GM18858 (cell line): ENCODE measurements around the gene ZFAND3.
"Not testable (repeated sequence)": the region's sequence is repeated elsewhere in the genome, so short reads cannot be mapped to it uniquely, and the experiment has no call there.

Experiments
- ATAC-seq: cut with Tn5 transposase; IDR thresholded peaks from one replicate; pipeline ENCODE4 v1.9.1; 2021; ENCODE audit not compliant: unreplicated experiment

The ZFAND3 gene

DNA sequence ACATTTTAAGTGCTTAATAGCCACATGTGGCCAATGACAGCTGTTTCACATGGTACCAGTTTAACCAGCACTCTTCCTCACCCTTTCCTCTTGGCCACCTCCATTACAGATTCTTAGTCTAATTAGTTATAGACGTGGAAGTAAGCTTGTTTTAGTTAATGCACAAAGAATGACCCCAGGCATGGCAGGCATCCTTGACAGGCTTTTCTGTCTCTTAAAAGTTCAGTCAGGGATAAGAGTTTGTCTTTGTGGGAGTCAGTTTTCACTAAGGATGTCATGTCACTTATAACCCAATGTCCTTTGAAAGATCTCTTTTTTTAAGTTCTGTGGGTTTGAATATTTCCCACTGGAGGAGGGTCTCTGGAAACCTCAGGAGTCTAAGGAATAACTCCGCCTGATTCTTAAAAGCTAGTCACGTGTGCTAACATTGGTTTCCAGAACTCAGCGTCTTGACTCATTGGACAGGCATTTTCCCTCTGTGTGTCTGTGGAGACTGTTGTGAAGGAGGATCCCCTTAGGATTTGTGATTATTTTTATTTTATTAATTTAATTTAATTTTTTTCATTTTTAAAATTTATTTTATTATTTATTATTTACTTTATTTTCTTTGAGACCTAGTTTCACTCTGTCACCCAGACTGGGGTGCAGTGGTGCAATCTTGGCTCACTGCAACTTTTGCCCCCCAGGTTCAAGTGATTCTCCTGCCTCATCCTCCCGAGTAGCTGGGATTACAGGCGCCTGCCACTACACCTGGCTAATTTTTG, 171.4 kb downstream of the ZFAND3 start:
- ATAC-seq = no peak

DNA sequence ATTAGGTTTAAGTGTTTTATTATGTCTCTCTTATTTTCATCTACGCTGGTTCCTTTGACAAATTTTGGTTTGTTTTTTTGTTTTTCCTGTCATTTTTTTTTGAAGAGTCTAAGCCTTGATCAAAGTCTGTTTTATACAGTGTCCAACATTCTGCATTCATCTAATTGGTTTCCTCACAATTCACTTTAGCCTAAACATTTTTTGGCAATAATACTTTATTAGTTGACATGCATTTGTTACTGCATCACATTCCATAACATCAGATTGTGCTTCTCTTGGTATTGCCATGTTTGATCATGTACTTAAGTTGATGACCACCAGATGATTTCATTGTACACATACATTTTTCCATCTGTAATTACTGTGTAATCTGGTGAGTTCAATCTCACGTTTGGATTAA, 173.2 kb downstream of the ZFAND3 start:
- ATAC-seq = no peak

DNA sequence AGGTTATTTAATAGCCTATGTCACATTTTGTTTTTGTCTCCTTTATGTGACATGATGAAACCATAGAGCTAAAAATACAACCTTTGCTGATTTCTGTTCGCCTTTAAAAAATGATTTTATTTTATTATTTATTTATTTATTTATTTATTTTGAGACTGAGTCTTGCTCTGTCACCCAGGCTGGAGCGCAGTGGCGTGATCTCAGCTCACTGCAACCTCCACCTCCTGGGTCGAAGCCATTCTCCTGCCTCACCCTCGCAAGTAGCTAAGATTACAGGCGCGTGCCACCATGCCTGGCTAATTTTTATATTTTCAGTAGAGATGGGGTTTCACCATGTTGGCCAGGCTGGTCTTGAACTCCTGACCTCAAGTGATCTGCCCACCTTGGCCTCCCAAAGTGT, 173.7 kb downstream of the ZFAND3 start:
- ATAC-seq = not testable (repeated sequence)

DNA sequence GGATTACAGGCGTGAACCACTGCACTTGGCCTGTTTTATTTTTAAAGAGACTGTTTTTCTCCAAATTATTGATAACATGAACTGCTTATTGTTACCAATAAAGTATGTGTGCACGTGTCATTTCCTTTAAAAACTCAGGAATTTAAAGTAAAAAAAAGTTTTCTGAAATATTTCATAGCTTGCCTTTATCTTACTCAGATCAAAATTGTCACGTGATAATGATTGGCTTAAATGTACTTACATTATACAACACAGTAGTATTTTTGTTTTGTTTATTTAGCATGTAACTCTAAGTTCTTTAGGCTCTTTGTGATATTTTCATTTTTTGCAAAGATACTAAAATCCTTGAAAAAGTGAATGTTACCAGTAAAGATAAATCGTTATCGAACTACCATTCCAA, 174.1 kb downstream of the ZFAND3 start:
- no peak for ATAC-seq

DNA sequence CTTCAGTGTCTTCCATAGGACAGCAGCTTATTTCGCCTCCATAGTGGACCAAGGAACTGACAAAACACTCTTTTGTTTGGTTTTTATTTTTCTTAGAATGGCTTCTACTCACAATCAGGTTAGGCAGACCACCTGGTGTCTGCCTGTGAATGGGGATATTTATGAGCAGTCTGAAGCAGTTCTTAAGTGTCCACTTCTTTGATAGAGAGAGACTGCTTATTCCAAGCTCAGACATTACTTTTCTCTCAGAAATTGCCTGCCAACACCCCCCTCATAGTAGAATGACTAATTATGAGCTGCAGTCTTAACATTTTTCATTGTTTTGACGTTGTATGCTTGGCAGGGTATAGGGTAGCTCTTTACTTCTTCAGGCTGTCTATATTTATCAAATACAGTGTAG, 174.7 kb downstream of the ZFAND3 start:
- no peak for ATAC-seq

DNA sequence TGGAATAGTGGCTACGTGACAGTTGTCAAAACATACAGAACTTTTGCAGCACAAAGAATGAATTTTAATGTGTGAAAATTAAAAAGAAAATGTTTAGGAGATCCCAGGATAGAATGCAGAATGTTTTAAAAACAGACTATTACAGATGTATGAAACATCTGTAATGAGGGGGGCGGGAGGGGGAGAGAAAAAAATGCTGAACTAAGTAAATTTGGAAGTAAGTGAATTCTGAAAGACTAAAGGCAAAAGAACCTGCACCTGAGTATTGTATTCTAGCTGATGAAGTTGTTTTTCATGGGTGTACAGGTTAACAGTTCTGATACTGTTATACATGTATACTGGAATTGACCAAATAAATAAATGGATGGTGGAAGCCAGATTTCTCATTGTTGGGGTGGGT, 178.8 kb downstream of the ZFAND3 start:
- no peak for ATAC-seq

DNA sequence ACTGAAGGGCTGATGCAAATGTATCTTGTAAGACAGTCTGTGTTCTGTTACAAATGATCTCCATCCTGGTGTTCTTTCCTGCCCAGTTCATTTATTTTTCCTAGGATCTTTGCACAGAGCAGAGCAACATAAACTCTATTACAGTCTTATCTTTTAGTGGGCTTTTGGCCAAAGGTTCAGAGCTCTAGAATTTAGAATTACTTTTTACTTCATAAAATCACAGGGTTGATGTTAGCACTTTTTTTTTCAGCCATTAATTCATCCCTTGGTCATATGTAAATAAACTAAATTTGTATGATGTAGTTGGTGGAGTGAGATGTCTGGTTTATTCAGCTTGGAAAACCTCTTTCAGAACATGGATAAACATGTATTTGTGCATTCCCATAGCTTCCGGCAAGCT, 181.9 kb downstream of the ZFAND3 start:
- ATAC-seq = no peak

DNA sequence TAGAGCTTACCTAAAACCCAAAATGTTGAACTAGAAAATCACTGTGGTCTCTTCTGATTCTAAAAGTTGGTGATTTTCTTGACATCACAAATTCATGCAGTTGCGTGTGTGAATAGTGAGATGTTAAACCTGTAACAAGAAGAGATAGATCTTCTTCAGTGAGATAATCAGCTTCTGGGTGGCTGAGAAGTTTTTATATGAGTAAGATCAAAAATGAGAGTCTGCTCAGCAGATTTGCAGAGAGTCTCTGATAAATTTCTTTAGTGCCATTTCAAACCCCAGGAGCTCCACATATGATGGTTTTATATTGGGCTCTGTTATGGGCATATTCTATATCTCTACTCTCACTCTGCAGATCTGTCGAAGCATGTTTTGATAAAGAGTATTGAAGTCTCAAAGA, 185.4 kb downstream of the ZFAND3 start:
- ATAC-seq = no peak

DNA sequence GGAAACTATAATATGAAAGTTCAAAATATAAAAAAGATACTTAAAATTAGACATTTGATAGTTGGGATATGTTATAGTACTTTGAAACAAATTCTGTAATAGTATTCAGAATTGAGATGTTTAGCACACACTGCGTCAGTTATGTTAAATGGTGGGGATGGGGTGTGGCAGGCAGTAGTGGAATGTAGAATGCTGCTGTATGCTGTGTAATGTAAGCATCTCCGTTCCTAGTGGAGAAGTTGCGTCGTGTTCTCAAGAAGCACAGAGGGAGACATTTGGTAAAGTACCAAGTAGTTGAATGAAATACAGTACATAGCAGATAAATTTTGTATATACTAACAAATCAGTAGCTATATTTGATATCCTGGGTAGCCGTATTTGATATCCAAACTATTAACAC, 192.4 kb downstream of the ZFAND3 start:
- no peak for ATAC-seq

DNA sequence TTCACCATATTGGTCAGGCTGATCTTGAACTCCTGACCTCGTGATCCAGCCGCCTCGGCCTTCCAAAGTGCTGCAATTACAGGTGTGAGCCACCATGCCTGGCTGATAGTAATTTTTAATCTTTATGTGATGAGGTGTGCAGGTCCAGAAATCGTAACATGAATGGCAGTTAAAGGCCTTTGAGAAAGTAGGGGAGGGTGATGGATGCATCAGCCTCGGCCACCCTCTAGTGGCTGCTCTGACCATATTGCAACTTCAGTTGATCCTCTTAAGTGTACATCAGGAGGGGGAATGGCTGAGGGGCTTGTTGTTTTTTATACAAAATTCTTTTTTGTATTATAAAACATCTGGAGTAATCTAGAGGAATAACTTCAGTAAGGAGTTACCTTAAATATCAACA, 193.0 kb downstream of the ZFAND3 start:
- ATAC-seq = no peak

DNA sequence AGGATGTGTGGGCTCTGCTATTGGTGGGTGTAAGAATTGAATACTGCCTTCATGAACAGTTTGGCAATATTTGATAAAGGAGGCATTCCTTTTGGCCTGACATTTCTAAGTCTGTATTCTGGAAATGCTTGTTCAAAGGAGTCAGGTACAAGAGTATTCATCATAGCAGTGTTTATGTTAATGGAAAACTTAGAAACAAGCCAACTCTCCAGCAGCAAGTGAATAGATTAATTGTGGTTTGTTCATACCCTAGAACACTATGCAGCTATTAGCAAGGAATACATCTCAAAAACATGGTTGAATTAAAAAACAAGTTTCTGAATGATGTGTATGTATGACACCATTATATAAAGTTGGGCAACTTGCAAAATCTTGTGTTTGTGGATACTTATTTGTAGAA, 195.8 kb downstream of the ZFAND3 start:
- no peak for ATAC-seq

DNA sequence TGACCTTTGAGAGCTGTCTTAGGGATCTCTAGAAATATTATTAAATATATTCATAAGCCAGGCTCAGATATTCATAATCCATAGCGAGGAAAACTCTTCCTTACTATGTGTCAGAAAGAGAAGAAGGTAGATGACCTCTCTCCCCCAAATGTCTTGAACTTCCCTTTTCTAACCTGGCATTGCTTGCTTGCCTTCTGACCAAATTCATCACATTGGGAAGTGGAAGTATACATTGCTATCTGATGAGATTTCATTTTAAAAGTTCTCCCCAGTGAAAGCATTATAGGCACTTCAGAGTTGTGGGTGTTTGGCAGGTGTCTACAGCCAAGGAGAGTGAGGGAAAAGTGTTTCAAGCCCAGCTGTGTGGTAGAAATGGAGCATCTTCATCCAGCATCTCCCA, 197.3 kb downstream of the ZFAND3 start:
- ATAC-seq = no peak

DNA sequence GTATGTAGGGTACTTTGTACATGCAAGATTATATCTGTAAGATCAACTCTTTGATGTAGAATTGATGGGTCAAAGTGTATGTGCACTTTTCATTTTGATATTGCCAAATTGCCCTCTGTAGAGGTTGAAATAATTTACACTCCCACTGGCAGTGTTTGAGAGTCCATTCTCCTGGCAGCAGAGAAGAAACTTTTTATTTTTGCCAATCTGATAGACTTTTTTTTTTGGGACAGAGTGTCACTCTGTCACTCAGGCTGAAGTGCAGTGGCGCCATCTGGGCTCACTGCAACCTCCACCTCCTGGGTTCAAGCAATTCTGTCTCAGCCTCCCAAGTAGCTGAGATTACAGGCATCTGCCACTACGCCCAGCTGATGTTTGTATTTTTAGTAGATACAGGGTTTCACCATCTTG, 199.2 kb downstream of the ZFAND3 start:
- no peak for ATAC-seq

DNA sequence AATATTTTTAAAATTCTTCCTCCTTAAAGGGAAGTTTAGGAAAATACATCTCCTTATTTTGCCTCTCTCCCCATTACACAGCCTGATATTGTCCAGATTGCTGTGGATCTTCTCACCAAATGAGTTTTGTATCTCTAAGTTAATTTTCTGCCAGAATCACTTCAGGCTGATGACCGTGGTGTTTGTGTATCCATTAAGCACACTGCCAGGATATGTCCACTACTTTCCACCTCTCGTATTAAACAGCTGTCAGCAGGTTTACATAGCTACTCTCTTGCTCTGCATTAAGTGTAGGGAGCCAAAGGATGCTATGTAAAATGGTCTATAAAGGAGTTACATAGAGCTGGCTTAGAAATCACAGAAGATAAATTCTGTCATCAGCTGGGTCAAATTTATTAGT, 201.1 kb downstream of the ZFAND3 start:
- no peak for ATAC-seq

DNA sequence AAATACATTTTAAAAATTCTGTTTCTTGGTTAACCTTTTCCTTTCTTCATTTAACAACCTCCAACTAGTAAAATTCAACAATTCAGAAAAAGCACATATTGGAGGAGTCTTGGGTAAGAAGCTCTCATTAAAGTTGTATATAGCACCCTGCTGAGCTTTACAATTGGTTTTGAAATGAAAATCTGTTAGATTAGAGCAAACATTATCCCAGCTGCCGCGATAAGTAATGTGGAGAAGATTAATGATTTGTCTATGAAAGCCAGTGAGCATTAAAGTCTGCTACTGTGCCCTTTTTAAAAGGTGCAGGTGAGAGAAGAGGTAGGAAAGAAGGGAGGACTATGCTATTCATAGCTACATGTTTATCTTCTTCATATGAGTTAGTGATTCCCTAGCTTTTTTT, 201.5 kb downstream of the ZFAND3 start:
- ATAC-seq = no peak

DNA sequence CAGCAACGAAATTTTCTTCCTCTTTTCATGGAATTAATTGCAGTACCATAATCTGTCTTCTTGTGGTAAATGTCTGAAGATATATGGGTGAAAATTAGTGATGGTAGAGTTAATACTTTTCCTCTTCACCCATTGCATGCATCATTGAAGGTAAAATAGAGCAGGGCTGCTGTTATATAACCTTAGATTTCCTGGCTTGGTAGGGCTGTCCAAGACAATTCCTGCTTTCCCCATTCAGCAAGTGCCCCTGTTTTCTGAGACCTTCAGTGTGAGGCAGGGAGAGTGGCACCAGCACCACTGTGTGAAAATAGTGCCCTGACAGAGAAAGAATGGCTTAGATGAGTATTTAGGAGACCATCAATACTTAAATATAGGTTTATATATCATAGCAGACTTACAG, 202.0 kb downstream of the ZFAND3 start:
- ATAC-seq = no peak

DNA sequence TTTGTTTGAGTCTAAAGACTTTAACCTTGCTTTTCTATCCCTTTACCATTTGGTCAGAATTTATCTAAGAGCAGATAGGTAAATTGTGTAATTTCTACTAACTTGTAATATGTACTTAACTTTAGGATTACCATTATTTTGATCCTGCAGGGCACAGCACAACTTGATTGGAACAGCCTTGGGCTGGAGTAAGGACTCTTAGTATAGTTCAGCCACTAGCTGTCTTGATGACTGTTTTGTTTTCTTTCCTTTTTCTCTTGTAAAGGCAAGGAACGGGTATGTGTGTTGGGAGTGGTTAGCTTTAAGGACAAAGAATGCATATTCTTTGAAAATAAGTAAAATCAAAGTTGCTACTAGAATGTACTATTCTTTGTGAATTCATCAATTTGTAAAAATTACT, 203.2 kb downstream of the ZFAND3 start:
- ATAC-seq = no peak

DNA sequence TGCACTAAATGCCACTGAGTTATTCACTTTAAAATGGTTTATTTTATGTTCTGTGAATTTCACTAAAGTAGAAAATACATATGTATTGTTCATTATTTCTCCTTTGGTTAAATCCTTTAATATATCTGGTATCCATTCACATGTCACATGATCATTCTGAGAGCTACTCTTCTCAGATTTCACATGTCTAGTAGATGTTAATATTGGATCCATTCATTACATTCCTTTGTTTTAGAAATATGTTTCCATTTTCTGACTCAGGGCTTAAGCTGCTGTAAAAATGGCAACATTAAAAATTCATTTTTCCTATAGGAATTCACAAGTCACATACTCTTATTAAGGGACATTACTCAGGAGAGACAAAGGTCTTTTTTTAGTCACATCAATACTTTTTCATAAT, 205.4 kb downstream of the ZFAND3 start:
- ATAC-seq = no peak

DNA sequence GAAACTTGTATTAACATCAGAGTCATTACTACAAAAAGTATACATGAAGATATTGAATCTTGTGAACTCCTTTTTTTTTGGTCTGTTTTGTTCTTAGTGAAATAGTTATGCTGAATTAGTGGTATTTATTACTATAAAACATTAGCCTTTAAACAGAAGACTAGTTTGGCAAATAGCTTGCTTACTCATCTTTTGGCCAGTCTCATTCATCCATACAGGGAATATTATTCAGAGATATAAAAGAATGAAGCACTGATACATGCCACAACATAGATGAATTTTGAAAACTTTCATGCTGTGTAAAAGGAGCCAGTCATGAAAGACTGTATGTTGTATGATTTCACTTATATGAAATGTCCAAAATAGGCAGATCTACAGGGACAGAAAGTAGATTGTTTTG, 205.9 kb downstream of the ZFAND3 start:
- no peak for ATAC-seq

DNA sequence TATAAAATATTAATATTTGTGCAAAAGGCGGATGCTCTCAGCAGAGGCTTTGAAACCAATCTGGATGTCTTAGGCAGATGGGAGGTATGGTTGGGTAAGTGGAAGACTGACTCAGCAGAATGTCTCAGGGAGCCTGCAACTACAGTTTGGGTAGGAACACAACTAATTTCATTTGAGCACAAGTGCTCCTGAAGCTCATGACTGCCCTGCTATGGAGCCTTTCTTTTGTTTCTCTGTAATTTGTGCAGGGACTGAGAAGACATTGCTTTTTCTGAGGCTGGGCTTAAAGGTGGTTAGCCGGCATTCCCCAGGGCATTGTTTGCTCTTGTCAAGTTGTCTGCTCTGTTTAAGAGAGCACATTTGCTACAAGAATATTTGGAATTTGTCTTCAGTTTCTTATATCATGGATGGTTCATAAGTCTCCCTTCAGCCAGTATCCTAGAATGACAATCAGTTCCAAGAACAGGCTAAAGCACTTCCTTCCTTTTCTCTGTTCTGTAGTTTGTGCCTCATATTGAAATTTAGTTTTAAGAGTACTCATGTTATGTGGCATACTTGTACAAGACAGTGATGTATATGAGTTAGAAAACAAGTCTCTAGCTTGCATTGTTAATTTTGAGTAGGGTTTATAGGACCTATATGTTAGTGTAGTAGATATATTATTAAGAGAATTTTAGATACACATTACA, 208.3 kb downstream of the ZFAND3 start:
- no peak for ATAC-seq

DNA sequence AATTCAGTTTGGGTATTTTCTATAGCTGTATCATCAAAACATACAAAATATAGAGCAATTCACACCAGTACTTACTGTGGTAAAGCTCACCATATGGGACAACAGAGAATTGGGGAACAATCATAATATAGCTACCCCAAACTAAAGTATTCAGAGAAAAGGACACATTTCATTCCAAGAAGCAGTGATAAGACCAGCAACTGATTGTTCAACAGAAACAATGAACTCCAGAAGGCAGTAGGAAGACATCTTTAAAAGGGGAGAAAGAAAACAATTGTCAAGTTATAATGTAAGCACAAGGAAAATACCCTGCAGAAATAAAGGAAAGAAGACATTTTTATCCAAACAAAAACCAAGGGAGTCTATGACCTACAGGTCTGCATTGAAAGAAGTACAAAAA, 210.9 kb downstream of the ZFAND3 start:
- ATAC-seq = no peak

DNA sequence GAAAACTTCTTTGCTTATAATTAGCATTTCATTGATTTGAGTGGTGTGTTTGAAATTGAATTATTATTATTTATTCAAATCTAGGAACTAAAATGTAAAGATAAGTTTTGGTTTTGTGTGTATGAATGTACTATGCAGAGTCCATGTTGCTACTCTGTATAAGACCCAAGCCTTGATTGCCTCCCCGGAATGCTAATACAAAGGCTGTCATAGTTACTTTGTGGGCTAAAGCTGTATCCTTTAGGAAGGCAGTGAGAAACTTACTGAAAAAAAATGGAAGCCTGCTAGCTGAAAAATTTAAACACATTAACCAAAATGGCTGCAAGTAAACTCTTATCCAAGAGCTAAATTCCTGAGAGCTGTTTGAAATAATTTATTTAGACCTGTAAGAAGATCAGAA, 213.3 kb downstream of the ZFAND3 start:
- ATAC-seq = no peak

DNA sequence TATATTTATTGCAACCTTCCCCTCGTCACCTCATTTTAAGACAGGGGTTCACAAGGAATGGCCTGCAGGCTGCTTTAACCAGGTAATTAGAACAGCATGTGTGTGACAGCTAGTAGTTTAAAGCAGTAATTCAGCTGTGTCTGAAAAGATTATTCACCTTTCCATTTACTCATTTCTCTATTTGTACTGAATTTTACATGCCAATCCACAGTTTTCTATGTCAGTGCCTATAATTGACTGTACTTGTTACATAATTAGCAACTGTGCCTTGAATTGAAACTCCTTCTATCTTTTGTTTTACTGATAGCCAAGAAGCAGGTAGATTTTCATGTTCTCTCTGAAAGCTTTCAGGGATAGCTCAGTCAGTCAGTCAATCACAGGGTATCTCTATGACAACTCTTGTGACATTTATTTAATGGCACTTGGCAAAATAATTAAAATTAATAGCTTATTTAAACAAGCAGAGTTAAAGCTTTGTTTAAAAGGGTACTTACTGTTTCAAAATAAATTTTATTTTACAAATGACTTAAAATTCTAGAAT, 214.0 kb downstream of the ZFAND3 start:
- ATAC-seq = no peak
